Mesothelial cell of epicardium (in vitro differentiated cells): ENCODE measurements around the gene SMIM3. TPM values are rescaled to one million over a fixed set of nuclear protein-coding genes. Genes with fewer than 3 reads are reported as not detected.
"Not testable (repeated sequence)": the region's sequence is repeated elsewhere in the genome, so short reads cannot be mapped to it uniquely, and the experiment has no call there.

ENCODE experiments used
- DNase-seq, 2 experiments: peaks; one replicate each; pipeline ENCODE4 v3.0.0; 2021; ENCODE audit warnings: low spot score in 2 of 2; ENCODE audit not compliant: unreplicated experiment in 2 of 2
- H3K27ac Mint-ChIP-seq: 2 replicates; pipeline ENCODE4 v1.8.0; 2021; ENCODE audit warnings: mixed read lengths
- H3K27me3 Mint-ChIP-seq: 2 replicates; pipeline ENCODE4 v1.8.0; 2021; ENCODE audit warnings: low read depth, mixed read lengths
- H3K36me3 Mint-ChIP-seq: 2 replicates; pipeline ENCODE4 v1.8.0; 2021; ENCODE audit warnings: mixed read lengths
- H3K4me1 Mint-ChIP-seq: 2 replicates; pipeline ENCODE4 v1.8.0; 2021; ENCODE audit warnings: mixed read lengths
- H3K4me3 Mint-ChIP-seq: 2 replicates; pipeline ENCODE4 v1.8.0; 2021; ENCODE audit warnings: mild to moderate bottlenecking, moderate library complexity, mixed read lengths
- H3K9me3 Mint-ChIP-seq: 2 replicates; pipeline ENCODE4 v1.8.0; 2021; ENCODE audit warnings: mixed read lengths
- total RNA-seq: library from RNA; stranded (reverse); gene quantifications from 3 replicates; pipeline ENCODE4 v1.2.1, GENCODE V29; 2021
- TF ChIP-seq, protein P1 (sequence below): fragments of 200-600 bp; sonication (generic); IDR thresholded peaks from one replicate; pipeline ENCODE4 v1.5.0; 2021; ENCODE audit warnings: antibody characterized with exemption; ENCODE audit not compliant: unreplicated experiment

SMIM3 gene
- total RNA-seq, 1 donor from 2014 or later = 45.4 TPM

DNA sequence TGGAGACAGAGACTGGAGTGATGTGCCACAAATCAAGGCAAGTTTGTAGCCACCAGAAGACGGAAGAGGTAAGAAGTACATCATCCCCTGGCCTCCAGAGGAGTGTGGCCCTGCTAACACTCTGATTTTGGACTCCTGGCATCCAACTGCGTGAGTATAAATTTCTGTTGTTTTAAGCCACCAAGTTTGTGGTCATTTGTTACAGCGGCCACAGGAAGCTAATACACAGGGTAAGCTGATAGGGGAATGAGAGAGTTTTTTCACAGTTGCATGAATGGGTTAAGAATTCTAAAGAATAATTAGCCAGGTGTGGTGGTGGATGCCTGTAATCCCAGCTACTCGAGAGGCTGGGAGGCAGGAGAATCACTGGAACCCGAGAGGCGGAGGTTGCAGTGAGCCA is 25.8 kb downstream of the SMIM3 start:
- TF ChIP-seq, protein P1, sequence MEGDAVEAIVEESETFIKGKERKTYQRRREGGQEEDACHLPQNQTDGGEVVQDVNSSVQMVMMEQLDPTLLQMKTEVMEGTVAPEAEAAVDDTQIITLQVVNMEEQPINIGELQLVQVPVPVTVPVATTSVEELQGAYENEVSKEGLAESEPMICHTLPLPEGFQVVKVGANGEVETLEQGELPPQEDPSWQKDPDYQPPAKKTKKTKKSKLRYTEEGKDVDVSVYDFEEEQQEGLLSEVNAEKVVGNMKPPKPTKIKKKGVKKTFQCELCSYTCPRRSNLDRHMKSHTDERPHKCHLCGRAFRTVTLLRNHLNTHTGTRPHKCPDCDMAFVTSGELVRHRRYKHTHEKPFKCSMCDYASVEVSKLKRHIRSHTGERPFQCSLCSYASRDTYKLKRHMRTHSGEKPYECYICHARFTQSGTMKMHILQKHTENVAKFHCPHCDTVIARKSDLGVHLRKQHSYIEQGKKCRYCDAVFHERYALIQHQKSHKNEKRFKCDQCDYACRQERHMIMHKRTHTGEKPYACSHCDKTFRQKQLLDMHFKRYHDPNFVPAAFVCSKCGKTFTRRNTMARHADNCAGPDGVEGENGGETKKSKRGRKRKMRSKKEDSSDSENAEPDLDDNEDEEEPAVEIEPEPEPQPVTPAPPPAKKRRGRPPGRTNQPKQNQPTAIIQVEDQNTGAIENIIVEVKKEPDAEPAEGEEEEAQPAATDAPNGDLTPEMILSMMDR = no peak
- H3K27ac Mint-ChIP-seq = no peak overlapping the region
- H3K9me3 Mint-ChIP-seq = peaks cover 16% of the 10 kb centered on the region
- DNase-seq = no peak
- no peak overlapping the region for H3K4me3 Mint-ChIP-seq
- H3K36me3 Mint-ChIP-seq = no peaks in the 10 kb centered on the region
- H3K4me1 Mint-ChIP-seq = peaks cover 9% of the 10 kb centered on the region
- peaks cover 9% of the 10 kb centered on the region for H3K27me3 Mint-ChIP-seq

DNA sequence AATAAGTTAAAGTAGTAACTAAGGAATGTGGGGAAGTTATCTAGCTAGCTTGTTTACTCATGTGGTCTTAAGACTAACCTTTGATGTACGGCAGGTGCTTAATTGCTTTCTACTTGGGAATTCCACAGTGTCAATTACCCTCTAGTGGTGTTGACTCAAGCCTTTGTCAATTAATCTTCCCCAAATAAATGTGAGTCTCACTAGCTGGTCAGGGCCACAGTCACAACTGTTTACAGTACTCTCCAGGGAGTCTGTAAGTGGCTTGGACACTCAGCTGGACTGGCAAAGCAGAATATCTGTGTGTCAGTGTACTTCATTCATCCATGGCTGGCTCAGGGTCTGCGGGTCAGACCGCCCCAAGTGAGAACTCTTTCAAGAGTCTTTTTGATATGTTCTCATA is 30.8 kb downstream of the SMIM3 start:
- Mint-ChIP-seq H3K27me3 (peaks cover 7% of the 10 kb centered on the region), H3K4me3 (no peak overlapping the region), H3K36me3 (no peaks in the 10 kb centered on the region)

DNA sequence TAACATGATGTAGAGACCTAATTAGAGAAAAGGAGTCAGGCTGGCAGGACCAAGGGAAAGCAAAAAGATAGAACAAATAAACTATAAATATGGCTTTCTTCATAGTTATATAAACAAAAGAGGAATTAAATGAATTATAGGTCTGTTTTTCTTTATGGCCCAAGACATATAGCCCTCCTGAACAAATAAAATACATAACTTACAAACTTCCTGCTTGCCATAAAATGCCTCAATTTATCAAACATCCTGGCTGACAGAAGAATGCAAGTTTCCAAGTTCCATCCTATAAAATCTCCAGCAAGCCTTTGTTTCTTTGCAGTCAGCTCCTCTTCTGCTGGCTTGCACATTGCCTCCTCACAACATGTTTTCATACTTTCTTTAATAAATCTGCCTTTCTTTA is 36.5 kb downstream of the SMIM3 start:
- Mint-ChIP-seq H3K4me3 (no peak overlapping the region), H3K4me1 (peaks cover 4% of the 10 kb centered on the region), H3K27me3 (no peaks in the 10 kb centered on the region), H3K27ac (no peak overlapping the region), H3K9me3 (peaks cover 31% of the 10 kb centered on the region), H3K36me3 (no peaks in the 10 kb centered on the region)
- TF ChIP-seq, protein P1 = no peak
- no peak for DNase-seq

More for the DNA sequence above, 30.8 kb downstream of the SMIM3 start:
- Mint-ChIP-seq H3K4me1 (no peaks in the 10 kb centered on the region), H3K9me3 (peaks cover 22% of the 10 kb centered on the region), H3K27ac (no peak overlapping the region)
- TF ChIP-seq, protein P1 = no peak
- DNase-seq = no peak

DNA sequence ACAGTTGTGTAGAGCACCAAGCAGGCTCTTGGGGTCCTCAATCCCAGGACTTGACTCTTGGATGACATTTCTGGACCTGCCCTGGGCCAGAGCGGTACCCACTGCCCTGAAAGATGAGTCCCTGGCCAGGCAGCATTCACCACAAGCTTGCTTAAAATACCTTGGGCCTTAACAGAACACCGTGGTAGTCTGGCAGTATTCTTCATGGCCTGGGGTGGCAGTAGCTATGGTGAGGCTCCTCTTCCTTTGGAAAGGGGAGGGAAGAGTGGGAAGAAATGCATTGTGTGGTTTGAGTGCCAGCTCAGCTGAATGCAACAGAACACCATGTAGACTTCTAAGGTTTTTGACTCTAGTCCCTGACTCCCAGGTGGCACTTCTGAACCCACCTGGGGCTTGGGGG is 38.4 kb downstream of the SMIM3 start:
- H3K36me3 Mint-ChIP-seq = no peaks in the 10 kb centered on the region
- no peak overlapping the region for H3K27ac Mint-ChIP-seq
- H3K9me3 Mint-ChIP-seq = peaks cover 37% of the 10 kb centered on the region
- TF ChIP-seq, protein P1 = no peak
- no peak overlapping the region for H3K4me3 Mint-ChIP-seq
- no peaks in the 10 kb centered on the region for H3K27me3 Mint-ChIP-seq
- peaks cover 4% of the 10 kb centered on the region for H3K4me1 Mint-ChIP-seq
- DNase-seq = no peak

DNA sequence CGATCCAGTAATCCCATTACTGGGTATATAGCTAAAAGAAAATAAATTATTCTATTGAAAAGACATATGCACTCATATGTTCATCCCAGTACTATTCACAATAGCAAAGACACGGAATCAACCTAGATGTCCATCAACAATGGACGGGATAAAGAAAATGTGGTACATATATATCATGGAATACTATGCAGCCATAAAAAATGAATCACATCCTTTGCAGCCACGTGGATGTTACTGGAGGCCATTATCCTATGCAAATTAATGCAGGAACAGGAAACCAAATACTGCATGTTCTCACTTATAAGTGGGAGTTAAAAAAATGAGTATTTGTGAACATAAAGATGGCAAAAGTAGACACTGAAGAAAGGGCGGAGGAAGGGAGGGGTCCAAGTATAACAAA is 51.2 kb downstream of the SMIM3 start:
- Mint-ChIP-seq H3K27ac (no peak overlapping the region), H3K27me3 (peaks cover 4% of the 10 kb centered on the region), H3K4me1 (no peaks in the 10 kb centered on the region), H3K36me3 (no peaks in the 10 kb centered on the region), H3K9me3 (peaks cover 37% of the 10 kb centered on the region), H3K4me3 (no peak overlapping the region)
- DNase-seq = no peak
- TF ChIP-seq, protein P1 = no peak

DNA sequence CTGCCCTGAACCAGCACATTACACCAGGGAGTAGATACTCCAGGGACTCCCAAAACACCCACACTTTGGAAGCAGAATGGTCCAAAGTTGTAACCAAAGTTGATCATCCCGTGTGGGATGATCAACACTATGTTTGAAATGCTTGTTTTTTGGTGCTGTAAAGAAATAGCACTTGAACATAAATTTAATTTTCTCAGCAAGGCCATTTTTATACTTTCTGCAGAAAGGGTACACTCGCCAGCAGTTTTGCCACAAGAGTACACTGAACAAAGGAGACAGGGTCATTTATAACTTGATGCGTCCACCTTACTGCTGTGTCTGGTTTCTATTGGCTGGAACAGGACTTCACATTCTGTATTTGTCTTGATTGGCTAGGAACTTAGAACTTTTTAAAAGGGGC is 53.3 kb downstream of the SMIM3 start:
- not testable (repeated sequence) for H3K27ac Mint-ChIP-seq, H3K4me3 Mint-ChIP-seq, H3K36me3 Mint-ChIP-seq, H3K27me3 Mint-ChIP-seq, DNase-seq, H3K4me1 Mint-ChIP-seq
- peaks cover 33% of the 10 kb centered on the region for H3K9me3 Mint-ChIP-seq
